GM10847 (cell line): Measurements from ENCODE around the gene ILKAP.

Source experiments
- POLR2A ChIP-seq: IDR thresholded peaks from 2 replicates; pipeline ENCODE4 v1.6.1; 2011; ENCODE audit not compliant: insufficient read length; ENCODE audit errors: extremely low read depth

ILKAP gene

GRCh38 chr2:238183821-238184220 lies 19.7 kb downstream of the ILKAP start:
- no peak for TF ChIP-seq POLR2A

DNA sequence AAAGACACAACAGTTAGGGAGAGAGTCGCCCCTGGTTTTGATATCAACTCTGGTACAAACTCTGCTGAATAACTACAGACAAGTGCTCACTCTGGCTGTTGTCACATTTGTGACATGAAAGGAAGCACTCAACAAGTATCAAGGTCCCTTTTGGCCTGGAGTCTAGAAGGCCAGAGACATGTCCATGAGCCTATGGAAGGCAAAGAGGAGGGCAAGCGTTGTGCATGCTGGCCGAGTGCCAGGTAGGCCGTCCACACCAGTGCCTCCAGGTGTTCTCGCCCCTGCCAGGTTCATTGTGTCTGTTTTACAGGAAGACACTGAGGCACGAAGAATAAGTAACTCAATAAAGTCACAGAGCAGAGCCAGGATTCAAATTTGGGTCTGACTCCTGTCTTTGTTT lies 21.1 kb downstream of the ILKAP start:
- TF ChIP-seq POLR2A, result no peak

GRCh38 chr2:238180554-238180953 lies 22.9 kb downstream of the ILKAP start:
- TF ChIP-seq POLR2A, result no peak

- no peak for TF ChIP-seq POLR2A
Measured at GRCh38 chr2:238176613-238177012, 26.9 kb downstream of the ILKAP start.

DNA sequence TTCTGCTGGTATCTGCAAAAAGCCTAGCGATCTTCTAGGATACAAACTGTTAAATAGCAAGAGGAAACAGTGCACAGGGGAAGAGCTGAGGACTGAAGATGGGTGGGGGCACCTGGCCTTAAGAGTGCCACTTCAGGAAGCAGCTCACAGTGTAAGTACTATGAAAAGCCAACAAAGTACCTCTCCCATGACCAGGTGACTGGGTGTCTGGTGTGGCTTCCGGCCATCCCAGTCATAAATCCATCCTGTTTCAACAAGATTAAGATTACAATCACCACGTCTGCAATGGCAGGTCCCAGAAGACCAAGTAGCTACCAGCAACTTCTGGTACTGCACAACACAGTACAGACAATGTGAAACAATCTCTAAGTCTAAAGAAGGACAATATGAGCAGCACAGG lies 28.8 kb downstream of the ILKAP start:
- no peak for TF ChIP-seq POLR2A

- no peak for TF ChIP-seq POLR2A
Measured at GRCh38 chr2:238174291-238174690, 29.2 kb downstream of the ILKAP start.

DNA sequence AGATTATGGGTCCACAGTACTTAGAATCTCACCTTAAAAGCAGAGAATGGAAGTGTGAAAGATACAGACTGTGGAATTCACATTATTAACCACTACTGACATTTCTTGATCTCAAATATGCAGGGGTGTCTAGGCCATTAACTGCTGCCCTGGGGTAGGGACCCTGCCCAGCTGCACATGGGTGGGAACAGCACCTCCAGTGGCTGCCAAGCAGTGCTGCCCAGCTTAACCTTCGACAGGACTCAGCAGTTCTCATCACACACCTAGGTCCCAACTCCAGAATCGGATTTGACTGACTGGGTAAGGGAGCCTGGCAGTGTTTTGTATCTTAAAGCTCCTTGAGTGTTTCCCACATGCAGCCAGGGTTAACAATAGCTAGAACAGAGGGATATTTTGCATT lies 29.8 kb downstream of the ILKAP start:
- TF ChIP-seq POLR2A, result no peak

DNA sequence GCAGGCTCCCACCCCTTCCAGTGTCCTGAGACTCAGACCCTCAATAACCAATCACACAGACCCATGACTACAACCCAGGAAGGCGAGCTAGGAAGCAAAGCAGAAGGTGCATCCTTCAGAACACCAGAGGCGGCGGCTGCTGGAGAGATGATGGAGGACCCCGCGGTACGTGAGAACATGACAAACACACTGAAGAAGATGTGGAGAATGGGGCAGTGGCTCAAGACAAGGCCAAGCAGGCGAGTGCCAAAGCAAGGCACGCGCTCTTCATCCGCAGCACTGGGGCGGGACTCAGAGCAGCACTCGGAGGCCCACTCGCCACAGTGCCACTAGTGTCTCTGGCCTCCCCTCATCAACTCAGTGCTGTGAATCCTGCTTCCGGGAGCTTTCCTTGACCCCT lies 31.1 kb downstream of the ILKAP start:
- TF ChIP-seq POLR2A, result no peak

DNA sequence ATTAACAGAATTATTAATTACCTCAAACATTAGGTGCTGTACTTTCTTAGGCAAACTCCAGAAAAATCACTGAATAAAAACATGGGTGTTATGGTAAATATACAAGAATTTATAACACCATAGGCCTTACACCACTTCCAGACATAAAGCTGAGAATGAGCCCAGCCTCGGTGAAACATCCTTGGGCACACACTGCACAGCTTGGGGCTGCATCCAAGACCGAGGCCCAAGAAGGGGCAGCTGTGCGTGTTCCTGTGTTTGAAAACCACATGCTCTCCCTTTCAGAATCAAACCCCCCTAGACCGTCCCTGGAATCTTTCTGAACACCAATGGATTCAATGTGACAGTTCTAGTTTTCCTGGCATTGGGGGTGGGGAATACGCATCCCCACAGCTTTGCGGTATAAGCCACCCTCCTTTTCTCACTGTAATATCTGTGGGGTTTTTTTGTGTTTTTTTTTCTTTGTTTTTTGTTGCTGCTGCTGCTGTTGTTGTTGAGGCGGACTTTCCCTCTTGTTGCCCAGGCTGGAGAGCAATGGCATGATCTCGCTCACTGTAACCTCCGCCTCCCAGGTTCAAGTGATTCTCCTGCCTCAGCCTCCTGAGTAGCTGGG lies 31.8 kb downstream of the ILKAP start:
- no peak for TF ChIP-seq POLR2A

GRCh38 chr2:238170386-238171071 lies 33.0 kb downstream of the ILKAP start:
- no peak for TF ChIP-seq POLR2A

GRCh38 chr2:238169708-238170251 lies 33.7 kb downstream of the ILKAP start:
- TF ChIP-seq POLR2A, result no peak

- no peak for TF ChIP-seq POLR2A
Measured at GRCh38 chr2:238169048-238169707, 34.3 kb downstream of the ILKAP start.

- no peak for TF ChIP-seq POLR2A
Measured at GRCh38 chr2:238168196-238169047, 35.1 kb downstream of the ILKAP start.

DNA sequence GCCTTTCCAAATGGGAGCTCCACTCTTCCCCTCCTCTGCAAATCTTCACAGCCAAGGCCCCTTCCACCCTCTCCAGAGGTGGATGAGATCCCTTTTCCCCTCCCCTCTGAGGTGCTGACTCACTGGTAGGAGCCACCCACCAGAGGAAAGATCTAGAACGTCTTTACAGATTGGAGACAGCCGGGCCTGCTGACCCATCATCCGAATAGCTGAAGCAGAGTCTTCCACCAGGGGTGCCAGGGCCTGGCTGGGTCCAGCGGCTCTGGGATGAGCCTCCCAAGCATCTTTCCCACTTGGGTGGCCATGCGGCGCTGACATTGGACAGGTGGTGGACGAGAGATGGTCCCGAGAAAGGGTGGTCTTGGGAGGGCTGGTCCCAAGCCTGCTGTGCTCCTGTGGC lies 35.7 kb downstream of the ILKAP start:
- no peak for TF ChIP-seq POLR2A

DNA sequence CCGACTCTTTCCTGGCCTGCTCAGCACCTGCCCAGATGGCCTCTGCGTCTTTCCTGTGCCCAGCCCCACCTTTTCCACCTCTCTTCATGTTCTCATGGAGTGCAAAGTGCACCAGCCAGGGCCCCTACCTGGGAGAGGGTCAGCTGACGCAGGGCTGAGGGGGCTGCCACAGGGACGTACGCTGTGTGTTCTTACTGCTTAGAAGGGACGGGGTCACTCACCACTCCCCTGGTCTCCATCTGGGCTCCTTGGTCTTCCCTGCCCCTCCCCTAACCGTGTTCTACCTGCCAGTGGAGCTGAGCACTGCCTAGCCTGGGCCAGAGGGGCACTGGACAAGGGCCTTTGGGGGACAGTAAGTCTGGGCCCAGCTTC lies 36.2 kb downstream of the ILKAP start:
- no peak for TF ChIP-seq POLR2A
